ACC112 (cell line): ENCODE data around the gene HMG20A.
A peak's percentile ranks its signal among the peaks of the same experiment; 100 is the strongest.
"Not testable (repeated sequence)": the region's sequence is repeated elsewhere in the genome, so short reads cannot be mapped to it uniquely, and the experiment has no call there.

Source experiments
- H2AFZ ChIP-seq: fragments of 200-600 bp; sonication (generic); one replicate; pipeline ENCODE4 v1.6.0; 2017; ENCODE audit warnings: antibody characterized with exemption, low read length; ENCODE audit not compliant: unreplicated experiment
- H3K27ac ChIP-seq: fragments of 200-600 bp; sonication (generic); 2 replicates; pipeline ENCODE4 v1.5.1; 2014; ENCODE audit warnings: low read depth, mild to moderate bottlenecking, antibody characterized with exemption, low read length, moderate library complexity
- H3K27me3 ChIP-seq: fragments of 200-600 bp; sonication (generic); 2 replicates; pipeline ENCODE4 v1.6.1; 2014; ENCODE audit warnings: mild to moderate bottlenecking, antibody characterized with exemption, low read length, moderate library complexity, mixed read lengths; ENCODE audit not compliant: insufficient read depth
- H3K36me3 ChIP-seq: fragments of 200-600 bp; sonication (generic); 2 replicates; pipeline ENCODE4 v1.6.1; 2016; ENCODE audit warnings: mild to moderate bottlenecking, antibody characterized with exemption, low read length, moderate library complexity, mixed read lengths; ENCODE audit not compliant: insufficient read depth
- H3K4me1 ChIP-seq: fragments of 200-600 bp; sonication (generic); one replicate; pipeline ENCODE4 v1.6.1; 2016; ENCODE audit warnings: low read length, mixed read lengths; ENCODE audit not compliant: insufficient read depth, unreplicated experiment, control insufficient read depth
- H3K4me3 ChIP-seq: fragments of 200-600 bp; sonication (generic); 2 replicates; pipeline ENCODE4 v1.5.1; 2014; ENCODE audit warnings: mild to moderate bottlenecking, low read depth, low read length
- H3K79me2 ChIP-seq: fragments of 200-600 bp; sonication (generic); one replicate; pipeline ENCODE4 v1.6.0; 2016; ENCODE audit warnings: low read length; ENCODE audit not compliant: control insufficient read depth, unreplicated experiment, insufficient read depth

Gene HMG20A

GRCh38 chr15:77391372-77391951, 29.2 kb upstream of the HMG20A start:
- Histone ChIP-seq H3K27me3 (no peaks in the 10 kb centered on the region), H3K27ac (no peak overlapping the region), H3K79me2 (peaks cover 93% of the 10 kb centered on the region), H2AFZ (no peak overlapping the region), H3K4me3 (no peak overlapping the region), H3K4me1 (peaks cover 7% of the 10 kb centered on the region), H3K36me3 (peaks cover 3% of the 10 kb centered on the region; the same call in 1 of the 2 replicates)

DNA sequence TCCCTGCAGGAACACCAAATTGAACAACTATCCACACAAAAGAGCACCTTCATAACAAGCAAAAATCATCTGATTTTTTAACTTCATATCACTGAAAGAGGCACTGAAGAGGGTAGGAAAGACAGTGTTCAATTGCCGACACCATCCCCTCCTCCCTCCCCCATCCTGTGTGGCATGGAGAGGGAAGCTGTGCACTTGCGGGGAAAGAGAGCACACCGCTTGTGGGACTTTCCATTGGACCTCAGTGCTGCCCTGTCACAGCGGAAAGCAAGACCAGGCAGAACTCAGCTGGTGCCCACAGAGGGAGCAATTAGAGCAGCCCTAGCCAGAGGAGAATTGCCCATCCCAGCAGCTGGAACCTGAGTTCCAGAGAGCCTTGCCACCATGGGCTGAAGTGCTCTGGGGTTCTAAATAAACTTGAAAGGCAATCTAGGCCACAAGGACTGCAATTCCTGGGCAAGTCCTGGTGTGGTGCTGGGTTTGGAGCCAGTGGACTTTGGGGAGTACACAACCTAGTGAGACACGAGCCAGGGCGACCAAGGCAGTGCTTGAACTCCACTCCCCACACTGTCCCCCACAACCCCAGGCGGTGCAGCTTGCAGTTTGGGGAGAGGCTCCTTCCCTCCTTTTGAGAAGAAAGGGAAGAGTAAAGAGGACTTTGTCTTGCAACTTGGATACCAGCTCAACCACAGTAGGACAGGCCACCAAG, 27.8 kb upstream of the HMG20A start:
- Histone ChIP-seq H3K27me3 (no peaks in the 10 kb centered on the region), H3K36me3 (peaks cover 3% of the 10 kb centered on the region; the same call in 1 of the 2 replicates), H3K27ac (no peak overlapping the region), H2AFZ (no peak overlapping the region), H3K79me2 (peaks cover 89% of the 10 kb centered on the region), H3K4me3 (no peak overlapping the region), H3K4me1 (peaks cover 7% of the 10 kb centered on the region)

GRCh38 chr15:77393471-77393840, 27.2 kb upstream of the HMG20A start:
- Histone ChIP-seq H3K79me2 (peaks cover 89% of the 10 kb centered on the region), H2AFZ (no peak overlapping the region), H3K27me3 (no peaks in the 10 kb centered on the region), H3K36me3 (peaks cover 6% of the 10 kb centered on the region; the same call in 1 of the 2 replicates), H3K4me1 (peaks cover 7% of the 10 kb centered on the region), H3K4me3 (no peak overlapping the region), H3K27ac (no peak overlapping the region)

DNA sequence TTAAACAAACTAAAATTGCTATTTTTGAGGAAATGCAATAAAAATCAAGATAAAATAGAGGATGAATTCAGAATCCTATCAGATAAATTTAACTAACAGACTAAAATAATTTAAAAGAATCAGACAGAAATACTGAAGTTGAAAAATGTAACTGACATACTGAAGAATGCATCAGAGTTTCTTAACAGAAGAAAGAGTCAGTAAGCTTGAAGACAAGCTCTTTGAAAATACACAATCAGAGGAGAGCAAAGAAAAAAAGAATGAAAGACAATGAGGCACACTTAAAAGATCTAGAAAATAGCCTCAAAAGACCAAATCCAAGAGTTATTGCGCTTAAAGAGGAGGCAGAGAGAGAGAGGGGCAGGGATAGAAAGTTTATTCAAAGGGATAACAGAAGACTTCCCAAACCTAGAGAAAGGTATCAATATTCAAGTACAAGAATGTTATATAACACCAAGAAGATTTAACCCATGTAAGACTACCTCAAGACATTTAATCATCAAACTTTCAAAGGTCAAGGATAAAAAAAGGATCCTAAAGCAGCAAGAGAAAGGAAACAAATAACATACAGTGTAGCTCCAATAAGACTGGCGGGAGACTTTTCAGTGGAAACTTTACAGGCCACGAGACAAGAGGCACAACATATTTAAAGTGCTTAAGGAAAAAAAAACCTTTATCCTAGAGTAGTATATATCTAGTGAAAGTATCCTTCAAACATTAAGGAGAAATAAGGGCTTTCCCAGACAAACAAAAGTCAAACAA, 25.5 kb upstream of the HMG20A start:
- H3K36me3 ChIP-seq = peaks cover 16% of the 10 kb centered on the region; the same call in 1 of the 2 replicates
- peaks cover 92% of the 10 kb centered on the region for H3K79me2 ChIP-seq
- H2AFZ ChIP-seq = no peak overlapping the region
- no peak overlapping the region for H3K4me3 ChIP-seq
- peaks cover 7% of the 10 kb centered on the region for H3K4me1 ChIP-seq
- H3K27me3 ChIP-seq = no peaks in the 10 kb centered on the region
- no peak overlapping the region for H3K27ac ChIP-seq

DNA sequence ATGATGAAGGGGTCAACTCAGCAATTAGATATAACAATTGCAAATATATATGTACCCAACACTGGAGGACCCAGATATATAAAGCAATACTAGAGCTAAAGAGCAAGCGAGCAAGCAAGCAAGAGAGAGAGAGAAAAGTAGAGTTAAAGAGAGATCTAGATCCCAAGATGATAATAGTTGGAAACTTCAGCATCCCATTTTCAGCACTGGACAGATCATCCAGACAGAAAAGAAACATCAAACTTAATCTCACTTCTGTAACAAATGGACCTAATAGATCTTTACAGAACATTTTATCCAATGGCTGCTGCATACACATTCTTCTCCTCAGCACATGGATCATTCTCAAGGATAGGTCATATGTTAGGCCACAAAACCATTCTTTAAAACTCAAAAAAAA, 24.0 kb upstream of the HMG20A start:
- Histone ChIP-seq H2AFZ (no peak overlapping the region), H3K36me3 (peaks cover 21% of the 10 kb centered on the region), H3K27me3 (no peaks in the 10 kb centered on the region), H3K4me1 (peaks cover under 1% of the 10 kb centered on the region), H3K27ac (no peak overlapping the region), H3K4me3 (no peak overlapping the region), H3K79me2 (peaks cover 92% of the 10 kb centered on the region)

DNA sequence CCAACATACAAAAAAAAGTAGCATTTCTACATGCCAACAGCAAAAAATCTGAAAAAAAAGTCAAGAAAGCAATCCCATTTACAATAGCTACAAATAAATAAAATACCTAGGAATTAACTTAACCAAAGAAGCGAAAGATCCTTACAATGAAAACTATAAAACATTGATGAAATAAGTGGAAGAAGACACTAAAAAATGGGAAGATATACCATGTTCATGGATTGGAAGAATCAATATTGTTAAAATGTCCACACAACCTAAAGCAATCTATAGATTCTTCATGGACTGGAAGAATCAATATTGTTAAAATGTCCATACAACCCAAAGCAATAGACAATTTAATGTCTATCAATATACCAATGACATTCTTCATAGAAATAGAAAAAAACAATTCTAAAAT, 21.8 kb upstream of the HMG20A start:
- Histone ChIP-seq H3K4me3 (no peak overlapping the region), H2AFZ (no peak overlapping the region), H3K27ac (no peak overlapping the region), H3K4me1 (peaks cover 20% of the 10 kb centered on the region), H3K79me2 (peaks cover 87% of the 10 kb centered on the region), H3K36me3 (peaks cover 21% of the 10 kb centered on the region), H3K27me3 (no peaks in the 10 kb centered on the region)

GRCh38 chr15:77400258-77400657, 20.4 kb upstream of the HMG20A start:
- peaks cover 87% of the 10 kb centered on the region for H3K79me2 ChIP-seq
- H3K4me1 ChIP-seq = peaks cover 23% of the 10 kb centered on the region
- H3K4me3 ChIP-seq = no peak overlapping the region
- H2AFZ ChIP-seq = no peak overlapping the region
- no peak overlapping the region for H3K27ac ChIP-seq
- H3K36me3 ChIP-seq = peaks cover 18% of the 10 kb centered on the region
- no peaks in the 10 kb centered on the region for H3K27me3 ChIP-seq

- H3K27ac ChIP-seq = peak overlapping the region; percentile 75
- H3K4me1 ChIP-seq = peaks cover 23% of the 10 kb centered on the region
- H3K79me2 ChIP-seq = peaks cover 92% of the 10 kb centered on the region
- peak overlapping the region; percentile 68 for H3K4me3 ChIP-seq
- peaks cover 23% of the 10 kb centered on the region for H3K36me3 ChIP-seq
- H3K27me3 ChIP-seq = no peaks in the 10 kb centered on the region
- peak overlapping the region; percentile 72 for H2AFZ ChIP-seq
Measured at GRCh38 chr15:77402740-77403379, 17.8 kb upstream of the HMG20A start.

DNA sequence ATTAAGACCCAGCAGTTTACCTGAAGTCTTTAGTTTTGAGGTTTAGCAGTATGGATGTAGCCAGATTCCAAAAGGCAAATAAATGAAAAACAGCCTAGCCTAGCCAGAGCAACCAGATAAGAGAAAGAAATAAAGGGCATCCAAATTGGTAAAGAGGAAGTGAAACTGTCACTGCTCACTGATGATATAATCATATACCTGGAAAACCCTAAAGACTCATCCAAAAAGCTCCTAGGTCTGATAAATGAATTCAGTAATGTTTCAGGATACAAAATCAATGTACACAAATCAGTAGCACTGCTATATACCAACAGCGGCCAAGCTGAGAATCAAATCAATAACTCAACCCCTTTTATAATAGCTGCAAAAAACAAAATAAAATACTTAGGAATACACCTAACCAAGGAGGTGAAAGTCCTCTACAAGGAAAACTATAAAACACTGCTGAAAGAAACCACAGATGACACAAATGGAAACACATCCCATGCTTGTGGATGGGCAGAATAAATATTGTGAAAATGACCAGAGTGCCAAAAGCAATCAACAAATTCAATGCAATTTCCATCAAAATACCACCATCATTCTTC, 14.4 kb upstream of the HMG20A start:
- H3K27ac ChIP-seq, H2AFZ ChIP-seq, H3K4me3 ChIP-seq, H3K36me3 ChIP-seq, H3K27me3 ChIP-seq: not testable (repeated sequence)
- peaks cover 92% of the 10 kb centered on the region for H3K79me2 ChIP-seq
- H3K4me1 ChIP-seq = peaks cover 37% of the 10 kb centered on the region

DNA sequence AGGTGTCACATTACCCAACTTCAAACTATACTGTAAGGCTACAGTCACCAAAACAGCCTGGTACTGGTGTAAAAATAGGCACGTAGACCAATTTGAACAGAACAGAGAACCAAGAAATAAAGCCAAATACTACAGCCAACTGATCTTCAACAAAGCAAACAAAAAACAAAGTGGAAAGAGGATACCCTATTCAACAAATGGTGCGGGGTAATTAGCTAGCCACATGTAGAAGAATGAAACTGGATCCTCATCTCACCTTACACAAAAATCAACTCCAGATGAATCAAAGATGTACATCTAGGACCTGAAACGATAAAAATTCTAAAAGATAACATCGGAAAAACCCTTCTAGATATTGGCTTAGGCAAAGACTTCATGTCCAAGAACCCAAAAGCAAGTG, 13.8 kb upstream of the HMG20A start:
- Histone ChIP-seq H3K4me1 (peaks cover 35% of the 10 kb centered on the region), H2AFZ (no peak overlapping the region), H3K4me3 (no peak overlapping the region), H3K79me2 (peaks cover 92% of the 10 kb centered on the region), H3K27ac (no peak overlapping the region), H3K27me3 (no peaks in the 10 kb centered on the region), H3K36me3 (peaks cover 5% of the 10 kb centered on the region)
